ENCODE measurements around the gene PHF21A. TPM values are rescaled to one million over a fixed set of nuclear protein-coding genes. Genes with fewer than 3 reads are reported as not detected.

The PHF21A gene
- total RNA-seq, 6 experiments from 2014 or later, result 9.2 to 17.1 (median 10.4) TPM

DNA sequence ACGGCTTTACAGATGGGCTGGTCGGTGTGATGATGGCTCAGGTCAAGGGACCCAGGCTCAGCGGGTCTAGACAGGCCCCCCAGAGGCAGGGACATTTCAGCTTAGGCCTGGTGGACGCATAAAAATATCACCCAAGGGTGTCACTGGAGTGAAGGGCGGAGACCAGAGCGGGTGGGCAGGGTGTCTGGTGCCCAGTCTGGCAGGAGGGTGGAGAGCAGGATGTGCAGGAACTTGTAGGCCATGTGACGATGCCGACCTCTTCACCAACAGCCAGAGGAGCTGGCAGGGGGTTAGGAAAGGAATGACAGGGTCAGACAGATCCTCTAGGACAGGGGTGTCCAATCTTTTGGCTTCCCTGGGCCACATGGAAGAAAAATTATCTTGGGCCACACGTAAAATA, 231.3 kb downstream of the PHF21A start:
- WGBS (ENCODE audit: insufficient coverage, low coverage, low lambda C conversion rate, missing lambda C conversion rate), result 72% methylated on average over 2 of the region's 9 CpGs

DNA sequence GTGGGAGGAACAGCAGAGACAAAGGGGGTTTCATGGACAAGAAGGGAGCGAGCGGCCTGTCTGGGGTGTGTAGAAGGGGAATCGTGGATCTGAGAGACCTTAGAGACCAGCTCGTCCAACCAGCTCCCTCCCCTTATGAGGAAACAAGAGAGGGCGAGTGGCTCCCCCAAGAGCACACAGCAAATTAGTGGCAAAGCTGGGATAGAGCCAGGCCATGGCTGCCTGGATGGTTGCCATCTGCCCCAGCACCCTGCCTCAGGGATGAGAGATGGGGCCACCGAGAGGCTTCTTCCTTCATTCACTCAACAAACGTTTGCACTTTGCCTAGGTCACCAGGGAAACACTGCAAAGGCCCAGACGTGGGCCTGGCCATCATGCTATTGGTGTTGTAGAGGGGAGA, 231.7 kb downstream of the PHF21A start:
- intact Hi-C loops (cut with DNase I), result no loop called here
- DNase-seq, result peak in 1 of 3 donors; percentile 39
- ATAC-seq, result no peak
- H3K36me3 ChIP-seq, result no peaks in the 10 kb centered on the region
- peaks cover 0 to 24% (median 0%) of the 10 kb centered on the region in 4 donors for H3K4me1 ChIP-seq
- no peak overlapping the region for H3K27ac ChIP-seq
- no CpG with 5 or more reads among the region's 8 CpGs for WGBS (ENCODE audit: insufficient coverage, low coverage, low lambda C conversion rate, missing lambda C conversion rate)
- no peaks in the 10 kb centered on the region for H3K9me3 ChIP-seq
- TF ChIP-seq POLR2A (IDR thresholded peaks at IDR 0.05), result no peak
- TF ChIP-seq, protein P1, sequence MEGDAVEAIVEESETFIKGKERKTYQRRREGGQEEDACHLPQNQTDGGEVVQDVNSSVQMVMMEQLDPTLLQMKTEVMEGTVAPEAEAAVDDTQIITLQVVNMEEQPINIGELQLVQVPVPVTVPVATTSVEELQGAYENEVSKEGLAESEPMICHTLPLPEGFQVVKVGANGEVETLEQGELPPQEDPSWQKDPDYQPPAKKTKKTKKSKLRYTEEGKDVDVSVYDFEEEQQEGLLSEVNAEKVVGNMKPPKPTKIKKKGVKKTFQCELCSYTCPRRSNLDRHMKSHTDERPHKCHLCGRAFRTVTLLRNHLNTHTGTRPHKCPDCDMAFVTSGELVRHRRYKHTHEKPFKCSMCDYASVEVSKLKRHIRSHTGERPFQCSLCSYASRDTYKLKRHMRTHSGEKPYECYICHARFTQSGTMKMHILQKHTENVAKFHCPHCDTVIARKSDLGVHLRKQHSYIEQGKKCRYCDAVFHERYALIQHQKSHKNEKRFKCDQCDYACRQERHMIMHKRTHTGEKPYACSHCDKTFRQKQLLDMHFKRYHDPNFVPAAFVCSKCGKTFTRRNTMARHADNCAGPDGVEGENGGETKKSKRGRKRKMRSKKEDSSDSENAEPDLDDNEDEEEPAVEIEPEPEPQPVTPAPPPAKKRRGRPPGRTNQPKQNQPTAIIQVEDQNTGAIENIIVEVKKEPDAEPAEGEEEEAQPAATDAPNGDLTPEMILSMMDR (IDR thresholded peaks at IDR 0.05), result no peak
- H3K4me3 ChIP-seq, result no peak overlapping the region
- H3K27me3 ChIP-seq, result no peaks in the 10 kb centered on the region

More for the DNA sequence above, 231.3 kb downstream of the PHF21A start:
- Histone ChIP-seq H3K27ac (no peak overlapping the region), H3K4me1 (peaks cover 0 to 24% (median 0%) of the 10 kb centered on the region in 4 donors), H3K36me3 (no peaks in the 10 kb centered on the region), H3K9me3 (no peaks in the 10 kb centered on the region), H3K27me3 (no peaks in the 10 kb centered on the region), H3K4me3 (no peak overlapping the region)
- TF ChIP-seq POLR2A (IDR thresholded peaks at IDR 0.05), result no peak
- TF ChIP-seq, protein P1 (IDR thresholded peaks at IDR 0.05), result no peak
- DNase-seq (peak in 2 of 3 donors; percentile 9 to 33), ATAC-seq (no peak)
- intact Hi-C loops (cut with DNase I), result no loop called here

DNA sequence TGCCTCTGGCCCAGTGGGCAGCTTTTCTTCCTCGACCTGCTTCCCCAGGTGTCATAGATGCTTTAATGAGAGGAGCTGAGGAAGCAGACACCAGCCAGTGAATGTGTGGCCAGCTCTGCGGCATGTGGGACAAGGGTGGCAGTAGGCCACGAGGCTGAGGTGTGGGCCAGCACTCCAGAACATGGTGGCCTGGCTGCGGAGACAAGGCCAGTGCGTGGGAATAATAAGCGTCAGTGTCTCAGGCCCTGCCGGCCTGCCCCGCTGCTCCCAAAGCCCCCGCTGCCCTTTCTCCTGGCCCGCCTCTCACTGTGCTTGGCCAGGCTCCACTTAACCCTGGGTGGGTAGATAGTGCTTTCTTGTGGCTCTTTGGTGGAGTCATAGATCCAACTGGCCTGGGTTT, 233.7 kb downstream of the PHF21A start:
- no peak for ATAC-seq
- no CpG with 5 or more reads among the region's 10 CpGs for WGBS (ENCODE audit: insufficient coverage, low coverage, low lambda C conversion rate, missing lambda C conversion rate)
- intact Hi-C loops (cut with DNase I), result no loop called here
- Histone ChIP-seq H3K27ac (no peak overlapping the region), H3K9me3 (no peaks in the 10 kb centered on the region), H3K27me3 (no peaks in the 10 kb centered on the region), H3K4me1 (peaks cover 0 to 17% (median 0%) of the 10 kb centered on the region in 4 donors), H3K36me3 (no peaks in the 10 kb centered on the region), H3K4me3 (no peak overlapping the region)
- no peak for DNase-seq
- TF ChIP-seq, protein P1 (IDR thresholded peaks at IDR 0.05), result no peak
- no peak for TF ChIP-seq POLR2A (IDR thresholded peaks at IDR 0.05)

DNA sequence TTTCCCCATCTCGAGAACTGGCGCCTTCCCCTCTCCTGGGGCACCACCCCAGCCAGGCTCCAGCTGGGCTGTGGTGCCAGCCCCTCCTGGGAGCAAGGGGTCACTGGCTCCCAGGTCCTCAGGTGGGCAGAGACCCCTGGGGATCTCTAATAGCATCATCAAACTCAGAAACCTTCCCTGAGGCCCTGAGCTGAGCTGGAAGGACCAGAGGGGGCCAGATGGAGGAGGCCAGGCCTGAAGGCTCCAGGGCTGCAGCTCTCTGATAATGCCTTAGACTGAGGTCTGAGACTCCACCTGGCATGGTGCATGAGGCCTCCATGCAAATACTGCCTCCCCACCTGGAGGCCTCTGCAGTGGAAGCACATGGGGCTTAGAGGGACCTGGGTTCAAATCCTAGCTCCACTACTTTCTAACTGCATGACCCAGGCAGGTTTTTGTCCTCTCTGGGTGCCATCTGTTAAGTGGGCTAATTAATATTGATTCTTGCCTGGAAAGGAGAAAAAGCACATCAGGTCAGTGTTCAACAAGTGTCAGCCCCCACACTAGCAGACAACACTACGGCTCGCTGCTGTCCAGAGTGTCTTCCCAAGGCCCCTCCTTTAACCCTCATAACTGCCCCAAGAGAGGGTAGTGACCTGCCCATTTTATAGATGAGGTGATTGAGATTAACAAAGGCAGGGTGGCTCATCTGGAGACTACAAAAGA, 234.3 kb downstream of the PHF21A start:
- DNase-seq (no peak), ATAC-seq (no peak)
- Histone ChIP-seq H3K36me3 (peaks cover 0 to 5% (median 3%) of the 10 kb centered on the region in 4 donors), H3K9me3 (no peaks in the 10 kb centered on the region), H3K27me3 (no peaks in the 10 kb centered on the region), H3K4me1 (peaks cover 0 to 14% (median 0%) of the 10 kb centered on the region in 4 donors), H3K4me3 (no peak overlapping the region), H3K27ac (no peak overlapping the region)
- TF ChIP-seq, protein P1 (IDR thresholded peaks at IDR 0.05), result no peak
- TF ChIP-seq POLR2A (IDR thresholded peaks at IDR 0.05), result no peak
- intact Hi-C loops (cut with DNase I), result no loop called here
- 93% methylated on average over 2 of the region's 4 CpGs for WGBS (ENCODE audit: insufficient coverage, low coverage, low lambda C conversion rate, missing lambda C conversion rate)

Data from right lobe of liver (tissue), 6 donors.